SU-DHL-6 (cell line): Measurements from ENCODE around the gene IL21.

ENCODE experiments used
- H2AFZ ChIP-seq: fragments of 200-600 bp; sonication (generic); 2 replicates; pipeline ENCODE4 v1.6.1; 2014; ENCODE audit warnings: low read depth, mild to moderate bottlenecking, moderate library complexity, mixed read lengths, antibody characterized with exemption, low read length; ENCODE audit not compliant: severe bottlenecking
- H3F3A ChIP-seq: fragments of 200-600 bp; shearing (Covaris generic); 2 replicates; pipeline ENCODE4 v1.6.0; 2016; ENCODE audit warnings: antibody characterized with exemption, mild to moderate bottlenecking; ENCODE audit not compliant: insufficient read depth
- H3K27ac ChIP-seq: fragments of 200-600 bp; sonication (generic); 2 replicates; pipeline ENCODE4 v1.5.1; 2016; ENCODE audit warnings: low read depth, mild to moderate bottlenecking, low read length, moderate library complexity, mixed read lengths
- H3K27me3 ChIP-seq: fragments of 200-600 bp; sonication (generic), shearing (Covaris generic); 2 replicates; pipeline ENCODE4 v1.6.0; 2014; ENCODE audit warnings: mild to moderate bottlenecking, low read length
- H3K36me3 ChIP-seq: fragments of 200-600 bp; sonication (generic); 2 replicates; pipeline ENCODE4 v1.6.1; 2014; ENCODE audit warnings: mild to moderate bottlenecking, low read length, mixed read lengths
- H3K4me2 ChIP-seq: fragments of 300-600, 200-600 bp; shearing (Covaris generic), sonication (generic); 2 replicates; pipeline ENCODE4 v1.6.0; 2014; ENCODE audit warnings: low read length, low read depth, mild to moderate bottlenecking; ENCODE audit not compliant: poor library complexity, severe bottlenecking
- H3K4me3 ChIP-seq: fragments of 200-600 bp; sonication (generic); 2 replicates; pipeline ENCODE4 v1.5.1; 2014; ENCODE audit warnings: antibody characterized with exemption, low read length, mild to moderate bottlenecking, mixed read lengths; ENCODE audit not compliant: insufficient read depth, poor library complexity, severe bottlenecking
- H3K79me2 ChIP-seq: fragments of 200-600 bp; sonication (generic); 2 replicates; pipeline ENCODE4 v1.6.1; 2014; ENCODE audit warnings: mild to moderate bottlenecking, low read length, moderate library complexity; ENCODE audit not compliant: insufficient read depth
- H3K9ac ChIP-seq: fragments of 200-600 bp; sonication (generic); 2 replicates; pipeline ENCODE4 v1.7.0; 2014; ENCODE audit warnings: mild to moderate bottlenecking, low read length
- H3K9me2 ChIP-seq: fragments of 200-600 bp; sonication (generic); replicated peaks from 2 replicates; pipeline ENCODE4 v1.6.1; 2014; ENCODE audit warnings: low read length; ENCODE audit not compliant: insufficient read depth
- H3K9me3 ChIP-seq: fragments of 200-600 bp; sonication (generic); 2 replicates; pipeline ENCODE4 v1.6.1; 2014; ENCODE audit warnings: low read length, mixed read lengths; ENCODE audit not compliant: insufficient read depth
- H4K20me1 ChIP-seq: fragments of 200-600 bp; sonication (generic); 2 replicates; pipeline ENCODE4 v1.6.1; 2014; ENCODE audit warnings: low read depth, mild to moderate bottlenecking, antibody characterized with exemption, low read length, moderate library complexity, mixed read lengths
- EZH2phosphoT487 ChIP-seq: fragments of 200-600 bp; sonication (generic), shearing (Covaris generic); conservative IDR thresholded peaks from 2 replicates; pipeline ENCODE4 v1.6.1; 2018; ENCODE audit warnings: mild to moderate bottlenecking, antibody characterized with exemption, low read length, moderate library complexity, mixed read lengths
- TF ChIP-seq, protein P1 (sequence below): fragments of 200-600 bp; sonication (generic); IDR thresholded peaks from one replicate; pipeline ENCODE4 v1.5.1; 2017; ENCODE audit warnings: antibody characterized with exemption, mild to moderate bottlenecking, low read length, moderate library complexity; ENCODE audit not compliant: insufficient read depth, poor library complexity, severe bottlenecking

The IL21 gene

DNA sequence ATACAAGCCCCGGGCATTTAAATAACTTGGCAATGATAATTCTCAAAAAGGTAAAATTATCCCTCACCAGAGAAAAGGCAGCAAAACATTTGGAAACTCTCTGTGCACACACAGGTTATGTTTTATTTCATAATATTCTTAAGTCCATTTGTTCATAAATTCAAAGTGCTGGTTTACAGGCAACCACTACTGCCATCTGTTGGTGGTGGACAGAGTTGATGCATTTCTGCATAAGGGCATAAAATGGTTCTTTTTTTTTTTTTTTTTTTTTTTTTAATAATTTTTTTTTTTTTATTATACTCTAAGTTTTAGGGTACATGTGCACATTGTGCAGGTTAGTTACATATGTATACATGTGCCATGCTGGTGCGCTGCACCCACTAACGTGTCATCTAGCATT is 31.5 kb upstream of the IL21 start:
- no peaks in the 10 kb centered on the region for H3F3A ChIP-seq
- no peak overlapping the region for H3K27ac ChIP-seq
- TF ChIP-seq EZH2phosphoT487 = no peak
- TF ChIP-seq, protein P1, sequence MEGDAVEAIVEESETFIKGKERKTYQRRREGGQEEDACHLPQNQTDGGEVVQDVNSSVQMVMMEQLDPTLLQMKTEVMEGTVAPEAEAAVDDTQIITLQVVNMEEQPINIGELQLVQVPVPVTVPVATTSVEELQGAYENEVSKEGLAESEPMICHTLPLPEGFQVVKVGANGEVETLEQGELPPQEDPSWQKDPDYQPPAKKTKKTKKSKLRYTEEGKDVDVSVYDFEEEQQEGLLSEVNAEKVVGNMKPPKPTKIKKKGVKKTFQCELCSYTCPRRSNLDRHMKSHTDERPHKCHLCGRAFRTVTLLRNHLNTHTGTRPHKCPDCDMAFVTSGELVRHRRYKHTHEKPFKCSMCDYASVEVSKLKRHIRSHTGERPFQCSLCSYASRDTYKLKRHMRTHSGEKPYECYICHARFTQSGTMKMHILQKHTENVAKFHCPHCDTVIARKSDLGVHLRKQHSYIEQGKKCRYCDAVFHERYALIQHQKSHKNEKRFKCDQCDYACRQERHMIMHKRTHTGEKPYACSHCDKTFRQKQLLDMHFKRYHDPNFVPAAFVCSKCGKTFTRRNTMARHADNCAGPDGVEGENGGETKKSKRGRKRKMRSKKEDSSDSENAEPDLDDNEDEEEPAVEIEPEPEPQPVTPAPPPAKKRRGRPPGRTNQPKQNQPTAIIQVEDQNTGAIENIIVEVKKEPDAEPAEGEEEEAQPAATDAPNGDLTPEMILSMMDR = no peak
- H2AFZ ChIP-seq = no peak overlapping the region
- no peaks in the 10 kb centered on the region for H3K9me2 ChIP-seq
- H4K20me1 ChIP-seq = no peaks in the 10 kb centered on the region
- H3K4me3 ChIP-seq = no peak overlapping the region
- no peaks in the 10 kb centered on the region for H3K9me3 ChIP-seq
- no peaks in the 10 kb centered on the region for H3K79me2 ChIP-seq
- no peaks in the 10 kb centered on the region for H3K36me3 ChIP-seq
- no peak overlapping the region for H3K4me2 ChIP-seq
- H3K9ac ChIP-seq = no peak overlapping the region
- no peaks in the 10 kb centered on the region for H3K27me3 ChIP-seq

DNA sequence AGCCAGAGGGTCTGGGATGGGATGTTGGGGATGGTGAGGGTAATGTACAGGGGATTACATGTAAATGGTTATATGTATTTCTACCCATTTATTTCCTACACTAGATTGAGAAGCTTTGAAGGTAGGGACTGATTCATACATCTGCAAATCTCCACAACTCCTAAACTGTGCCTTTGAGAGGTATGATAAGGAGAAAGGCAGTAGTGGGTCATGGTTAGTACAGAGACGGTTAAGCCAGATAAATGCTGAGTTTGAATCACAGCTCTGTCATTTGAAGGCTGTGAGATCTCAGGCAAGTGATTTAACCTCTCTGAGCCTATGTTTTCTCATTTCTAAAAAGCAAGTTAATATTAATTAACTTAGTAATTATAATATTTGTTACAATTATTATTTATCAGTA is 29.3 kb upstream of the IL21 start:
- H3K9ac ChIP-seq = no peak overlapping the region

DNA sequence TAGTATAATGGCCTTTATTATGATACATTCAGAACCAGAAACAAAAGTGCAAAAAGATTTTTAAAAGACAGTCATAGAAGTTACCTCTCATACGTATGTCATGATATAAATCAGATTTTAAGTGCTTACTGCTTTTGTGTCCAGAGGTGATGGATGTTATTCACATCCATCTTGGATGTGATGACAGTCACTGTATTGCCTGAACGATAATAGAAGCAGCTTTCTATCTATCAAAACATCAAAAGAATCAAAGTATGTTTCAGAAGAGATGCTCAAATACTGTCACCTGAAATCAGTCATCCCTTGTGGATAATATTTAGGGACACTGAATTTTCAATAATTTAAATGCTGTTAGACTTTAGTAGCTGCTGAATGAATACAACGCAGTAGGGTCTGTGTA is 26.8 kb upstream of the IL21 start:
- Histone ChIP-seq H3K9ac (no peak overlapping the region), H2AFZ (no peak overlapping the region), H3K4me2 (no peak overlapping the region), H3K4me3 (no peak overlapping the region), H3K27me3 (no peaks in the 10 kb centered on the region), H3K9me3 (no peaks in the 10 kb centered on the region), H3F3A (no peaks in the 10 kb centered on the region), H3K79me2 (no peaks in the 10 kb centered on the region), H4K20me1 (no peaks in the 10 kb centered on the region), H3K27ac (no peak overlapping the region), H3K36me3 (no peaks in the 10 kb centered on the region), H3K9me2 (no peaks in the 10 kb centered on the region)
- TF ChIP-seq, protein P1 = no peak
- TF ChIP-seq EZH2phosphoT487 = no peak

More for the DNA sequence above, 29.3 kb upstream of the IL21 start:
- Histone ChIP-seq H3K9me2 (no peaks in the 10 kb centered on the region), H3K4me3 (no peak overlapping the region), H3K4me2 (no peak overlapping the region), H2AFZ (no peak overlapping the region), H3K9me3 (no peaks in the 10 kb centered on the region), H3K36me3 (no peaks in the 10 kb centered on the region), H3F3A (no peaks in the 10 kb centered on the region), H4K20me1 (no peaks in the 10 kb centered on the region), H3K27me3 (no peaks in the 10 kb centered on the region), H3K27ac (no peak overlapping the region), H3K79me2 (no peaks in the 10 kb centered on the region)
- TF ChIP-seq, protein P1 = no peak
- no peak for TF ChIP-seq EZH2phosphoT487
